PC-9 (cell line): ENCODE results near the gene CFAP97D2.

ENCODE experiments used
- CTCF ChIP-seq: fragments of 200-600 bp; sonication (generic); conservative IDR thresholded peaks from 2 replicates; pipeline ENCODE4 v1.6.1; 2017; ENCODE audit warnings: mixed run types, antibody characterized with exemption, mild to moderate bottlenecking, moderate library complexity
- EZH2 ChIP-seq: fragments of 200-600 bp; sonication (generic); IDR thresholded peaks from 2 replicates; pipeline ENCODE4 v1.8.0; 2017; ENCODE audit warnings: antibody characterized with exemption, low read depth

- TF ChIP-seq CTCF: no peak
- no peak for TF ChIP-seq EZH2
These were observed 78.0 kb downstream of the CFAP97D2 start for GRCh38 chr13:114257014-114257413.
